Measurements from ENCODE around the gene GSC2.

GSC2 gene

GRCh38 chr22:19149991-19150390, at the start of gene GSC2:
Gene GSC2 (minus strand): TSS chr22:19150292. CDS start chr22:19150283, 9 bp downstream.
- no peak within 1 kb of the TSS for H3K27ac ChIP-seq
- no peak for TF ChIP-seq ZFX (IDR thresholded peaks at IDR 0.05)
- TF ChIP-seq CTCF (conservative IDR thresholded peaks at IDR 0.05) = no peak

- H3K27ac ChIP-seq = no peak overlapping the region
- TF ChIP-seq ZFX (IDR thresholded peaks at IDR 0.05) (no peak), CTCF (conservative IDR thresholded peaks at IDR 0.05) (no peak)
Observed at GRCh38 chr22:19199479-19199878, 49.4 kb upstream of the GSC2 start.

- no peak overlapping the region for H3K27ac ChIP-seq
- no peak for TF ChIP-seq ZFX (IDR thresholded peaks at IDR 0.05)
- TF ChIP-seq CTCF (conservative IDR thresholded peaks at IDR 0.05) = no peak
Observed at GRCh38 chr22:19197997-19198865, 48.1 kb upstream of the GSC2 start.

- TF ChIP-seq CTCF (conservative IDR thresholded peaks at IDR 0.05) = no peak
- TF ChIP-seq ZFX (IDR thresholded peaks at IDR 0.05) = no peak
- no peak overlapping the region for H3K27ac ChIP-seq
Observed at GRCh38 chr22:19196841-19197612, 46.9 kb upstream of the GSC2 start.

GRCh38 chr22:19195796-19196731, 46.0 kb upstream of the GSC2 start:
- no peak for TF ChIP-seq CTCF (conservative IDR thresholded peaks at IDR 0.05)
- no peak for TF ChIP-seq ZFX (IDR thresholded peaks at IDR 0.05)
- no peak overlapping the region for H3K27ac ChIP-seq

- TF ChIP-seq ZFX (IDR thresholded peaks at IDR 0.05) = no peak
- no peak for TF ChIP-seq CTCF (conservative IDR thresholded peaks at IDR 0.05)
- no peak overlapping the region for H3K27ac ChIP-seq
Observed at GRCh38 chr22:19194766-19195536, 44.9 kb upstream of the GSC2 start.
